ENCODE data around the gene KDM4C.

The KDM4C gene

DNA sequence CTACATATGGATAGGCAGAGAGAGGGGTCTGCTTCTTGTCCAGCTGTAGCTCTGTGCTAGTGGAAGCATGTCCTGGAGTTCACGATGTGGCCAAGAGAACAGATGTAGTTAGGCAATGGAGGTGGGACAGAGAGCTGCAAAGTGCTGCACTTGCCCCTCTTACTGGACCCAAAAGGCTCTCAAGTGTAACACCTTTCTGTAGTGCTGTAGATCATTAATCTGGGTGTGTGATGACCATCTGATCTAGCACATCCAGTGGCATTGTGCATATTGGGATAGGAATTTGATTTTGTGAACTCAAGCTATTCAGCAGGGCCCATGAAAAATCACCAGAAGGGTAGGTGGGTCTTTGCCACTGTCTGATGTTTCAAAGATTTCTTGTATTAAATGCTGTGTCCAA lies 151.4 kb downstream of the KDM4C start:
- DNase-seq, result no peak

GRCh38 chr9:6910032-6910431 lies 152.3 kb downstream of the KDM4C start:
- no peak for DNase-seq

DNA sequence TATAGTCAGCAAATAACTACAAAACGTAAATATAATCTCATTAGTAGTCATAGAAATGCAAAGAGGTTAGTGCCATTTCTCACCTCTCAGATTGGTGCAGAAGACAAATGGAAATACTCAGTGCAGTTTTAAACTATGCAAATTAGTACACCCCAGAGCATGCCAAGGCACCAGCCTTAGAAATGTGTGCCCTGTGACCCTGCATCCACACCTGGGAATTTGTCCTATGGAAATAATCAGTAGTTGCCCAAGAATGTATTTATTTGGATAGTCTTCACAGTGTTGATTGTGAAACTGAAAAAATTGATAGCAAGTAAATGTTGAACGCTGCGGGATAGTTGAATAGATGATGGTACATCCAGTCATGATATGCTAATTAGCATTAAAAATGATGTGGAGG lies 152.7 kb downstream of the KDM4C start:
- DNase-seq, result no peak

GRCh38 chr9:6911901-6912638 lies 154.3 kb downstream of the KDM4C start:
- DNase-seq, result no peak

DNA sequence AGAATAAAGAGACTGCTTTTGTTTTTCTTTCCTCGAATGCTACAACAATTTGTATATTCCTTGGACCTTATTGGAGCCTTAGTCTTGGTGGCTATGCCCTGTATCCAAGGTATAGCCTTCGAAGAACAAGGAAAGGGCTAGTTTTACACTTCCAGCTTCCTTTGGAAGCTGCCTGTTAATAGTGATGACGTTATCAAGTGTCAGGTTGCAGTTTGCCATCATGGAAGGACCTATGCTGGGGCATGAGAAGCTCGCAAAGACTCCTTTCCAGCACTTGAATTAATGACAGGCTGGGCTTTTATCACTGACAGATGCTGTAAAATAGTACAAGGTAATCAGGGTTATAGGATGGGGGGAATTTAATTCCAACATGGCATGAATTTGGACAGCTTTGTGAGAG lies 157.9 kb downstream of the KDM4C start:
- DNase-seq, result no peak

GRCh38 chr9:6917162-6917561 lies 159.4 kb downstream of the KDM4C start:
- no peak for DNase-seq

DNA sequence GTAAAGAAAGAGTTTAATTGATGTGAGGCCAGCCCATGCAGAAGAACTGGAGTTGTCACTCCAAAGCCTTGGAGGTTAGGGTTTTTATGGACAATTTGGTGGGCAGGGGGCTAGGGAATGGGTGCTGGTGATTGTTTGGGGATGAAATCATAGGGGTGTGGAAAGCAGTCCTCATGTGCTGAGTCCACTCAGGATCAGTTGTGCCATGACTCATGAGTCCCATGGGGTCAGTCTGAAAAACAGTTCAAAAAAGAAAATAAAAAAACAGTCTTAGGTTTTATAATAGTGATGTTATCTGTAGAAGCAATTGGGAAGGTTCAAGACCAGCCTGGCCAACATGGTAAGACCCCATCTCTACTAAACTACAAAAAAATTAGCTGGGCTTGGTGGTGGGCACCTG lies 162.3 kb downstream of the KDM4C start:
- DNase-seq, result no peak

DNA sequence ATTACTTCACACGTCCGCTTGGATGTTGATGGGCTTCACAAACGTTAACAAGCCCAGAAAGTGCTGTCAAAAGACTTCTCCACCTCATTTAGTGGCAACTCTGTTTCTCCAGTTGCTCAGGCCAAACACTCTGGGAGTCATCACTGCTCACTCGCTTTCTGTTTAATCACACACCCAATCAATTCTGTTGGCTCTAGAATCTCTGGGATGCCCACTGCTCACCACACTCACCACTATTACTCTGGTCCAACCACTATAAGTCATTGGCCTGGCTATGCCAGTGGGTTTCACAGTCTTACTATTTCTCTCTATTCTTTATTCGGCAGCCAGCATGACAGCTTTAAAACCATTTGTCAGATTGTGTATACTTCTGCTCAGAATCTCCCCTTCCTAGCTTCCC lies 163.5 kb downstream of the KDM4C start:
- DNase-seq, result no peak

DNA sequence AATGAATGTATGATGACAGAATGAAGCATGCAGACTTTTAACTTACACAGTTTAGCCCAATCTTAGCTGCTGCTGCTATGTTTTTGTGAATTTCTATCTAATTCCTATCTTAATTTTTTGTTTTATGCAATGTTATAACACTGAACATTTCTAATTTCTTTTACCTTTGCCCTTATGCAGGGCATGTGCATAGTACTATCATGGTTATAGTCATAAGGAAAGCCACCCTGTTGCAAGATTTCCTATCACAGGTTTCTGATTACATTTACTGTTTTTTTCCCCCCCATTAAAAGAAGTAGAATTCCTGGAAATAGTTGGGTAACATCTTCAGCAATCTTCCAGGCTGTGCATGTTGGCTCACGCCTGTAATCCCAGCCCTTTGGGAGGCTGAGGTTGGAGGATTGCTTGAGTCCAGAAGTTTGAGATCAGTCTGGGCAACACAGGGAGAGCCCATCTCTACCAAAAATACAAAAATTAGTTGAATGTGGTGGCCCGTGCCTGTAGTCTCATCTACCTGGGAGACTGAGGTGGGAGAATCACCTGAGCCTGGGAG lies 164.4 kb downstream of the KDM4C start:
- DNase-seq, result no peak

DNA sequence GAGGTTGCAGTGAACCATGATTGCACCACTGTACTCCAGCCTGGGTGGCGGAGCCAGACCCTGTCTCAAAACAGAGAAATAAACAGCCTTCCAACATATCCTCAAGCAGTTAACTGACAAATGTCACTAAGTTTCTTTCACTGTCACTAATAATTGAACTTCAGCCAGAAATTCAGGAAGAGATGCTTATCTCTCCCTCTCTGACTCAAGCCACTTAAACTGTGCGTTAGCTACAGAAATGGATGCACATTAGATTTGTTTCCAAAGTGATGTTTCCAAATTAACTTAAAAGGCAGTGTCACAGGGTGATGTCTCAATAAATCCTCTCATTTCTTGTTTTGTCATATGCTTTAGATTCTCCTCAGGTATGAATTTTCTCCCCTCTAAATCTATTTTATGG lies 164.9 kb downstream of the KDM4C start:
- no peak for DNase-seq

DNA sequence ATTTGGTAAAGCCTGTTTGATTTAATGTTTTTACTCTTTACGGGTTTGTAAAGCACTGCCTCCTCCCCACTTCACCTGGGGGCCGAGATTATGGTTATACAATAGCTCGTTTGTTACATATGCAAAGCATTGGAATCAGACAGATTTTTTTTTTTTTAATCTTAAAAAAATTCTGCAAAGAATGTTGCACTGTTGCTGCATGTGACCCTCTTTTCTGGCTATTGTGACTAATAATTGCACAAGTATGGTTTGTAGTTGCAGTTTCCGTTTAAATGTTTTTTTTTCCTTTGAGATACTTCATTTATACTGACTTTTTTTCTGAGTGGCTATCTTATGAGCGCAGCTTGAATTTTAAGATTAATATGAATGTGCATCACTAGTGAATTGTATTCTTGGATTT lies 165.3 kb downstream of the KDM4C start:
- no peak for DNase-seq

- DNase-seq, result no peak
Measured at GRCh38 chr9:6924149-6924548, 166.4 kb downstream of the KDM4C start.

GRCh38 chr9:6924988-6925563 lies 167.3 kb downstream of the KDM4C start:
- DNase-seq, result no peak

DNA sequence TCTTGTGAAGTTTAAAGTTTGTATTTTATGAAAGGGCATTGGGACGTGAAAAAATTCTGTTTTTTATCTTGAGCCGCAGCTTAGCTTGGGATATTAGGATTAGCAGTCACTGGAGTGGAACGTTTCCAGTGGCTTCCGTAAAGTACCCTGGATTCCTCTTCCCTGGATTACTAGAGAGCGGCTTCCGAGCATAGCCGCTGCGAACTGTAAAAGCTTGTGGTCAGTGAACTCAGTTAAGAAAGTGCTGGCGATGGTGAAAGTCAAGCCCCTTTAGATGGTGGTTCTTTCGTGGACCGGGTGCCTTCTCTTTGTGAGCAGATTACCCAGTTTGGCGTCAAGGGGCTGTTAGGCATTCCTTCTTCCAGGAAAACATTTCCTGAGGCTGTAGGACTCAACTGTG lies 168.1 kb downstream of the KDM4C start:
- no peak for DNase-seq

DNA sequence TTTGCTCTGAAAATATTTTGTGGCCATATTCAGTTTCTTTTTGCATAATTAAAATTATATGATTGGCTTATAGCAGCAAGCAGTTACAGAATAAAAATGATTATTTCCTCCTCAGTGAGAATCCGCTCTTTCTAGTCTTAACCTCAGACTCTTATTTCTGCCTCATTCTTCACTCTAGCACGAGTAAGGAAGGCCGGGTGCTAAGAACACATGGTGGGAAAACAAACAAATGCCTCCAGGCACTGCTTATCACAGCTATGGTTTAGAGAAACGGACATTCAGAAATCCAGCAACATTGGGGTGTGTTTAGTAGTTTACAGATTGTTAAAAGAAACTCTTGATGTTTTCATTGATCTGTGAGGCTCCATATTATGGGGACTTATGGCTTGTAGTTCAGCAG lies 168.7 kb downstream of the KDM4C start:
- no peak for DNase-seq

DNA sequence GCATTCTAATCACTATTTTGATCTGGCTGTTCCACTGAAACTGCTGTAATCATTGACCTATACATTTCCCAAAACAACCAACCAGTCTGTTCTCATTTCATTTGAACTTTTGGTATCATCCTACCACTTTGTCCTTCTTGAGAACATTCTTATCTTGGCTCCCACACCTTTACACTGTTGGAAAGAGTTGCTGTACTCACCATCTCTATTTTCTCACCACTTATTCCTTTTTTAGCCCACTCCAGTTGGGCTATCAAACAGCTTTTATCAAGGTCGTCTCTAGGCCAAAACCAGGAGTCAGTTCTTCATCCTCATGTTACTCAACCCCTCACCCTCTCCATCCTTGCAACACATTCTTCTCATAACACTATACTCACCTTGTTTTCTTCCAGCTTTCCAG lies 170.1 kb downstream of the KDM4C start:
- no peak for DNase-seq

GRCh38 chr9:6928863-6929262 lies 171.1 kb downstream of the KDM4C start:
- DNase-seq, result no peak

GRCh38 chr9:6929441-6930215 lies 171.9 kb downstream of the KDM4C start:
- no peak for DNase-seq

DNA sequence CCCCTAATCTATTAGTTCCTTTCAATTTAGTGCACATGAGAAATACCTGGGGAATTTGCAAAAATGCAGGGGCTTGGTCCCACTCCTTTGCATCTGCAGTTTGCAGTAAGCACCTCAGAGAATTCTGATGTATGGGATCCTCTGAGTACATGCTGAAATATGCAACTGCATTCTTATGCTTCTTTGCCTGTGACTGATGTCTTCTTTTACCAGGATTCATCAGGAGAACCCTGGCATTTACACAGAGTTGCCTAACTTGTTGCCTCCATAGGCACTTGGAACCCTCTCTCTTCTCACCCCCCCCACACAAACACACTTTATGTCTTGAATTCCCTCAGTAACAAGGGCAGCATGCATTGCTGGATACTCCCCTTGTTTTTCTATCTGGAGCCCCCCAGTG lies 173.1 kb downstream of the KDM4C start:
- no peak for DNase-seq

GRCh38 chr9:6931913-6932312 lies 174.1 kb downstream of the KDM4C start:
- no peak for DNase-seq

DNA sequence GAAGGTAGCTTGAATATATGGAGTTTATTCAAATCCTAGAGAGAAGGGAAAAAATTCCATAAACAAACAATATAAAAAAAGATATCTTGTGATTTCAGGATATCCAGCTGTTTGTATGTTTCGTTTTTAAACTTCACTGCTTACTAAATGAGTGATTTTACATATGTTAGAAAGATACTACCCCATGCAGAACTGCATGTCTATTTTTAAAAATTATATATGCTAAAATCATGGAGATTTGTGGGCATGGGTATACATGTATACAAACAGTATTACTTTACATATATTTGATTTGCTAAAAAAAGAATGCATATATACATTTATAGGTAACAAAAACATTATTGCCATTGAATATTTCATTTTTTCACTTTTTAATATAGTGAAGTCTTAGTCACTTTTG lies 178.3 kb downstream of the KDM4C start:
- DNase-seq, result no peak

DNA sequence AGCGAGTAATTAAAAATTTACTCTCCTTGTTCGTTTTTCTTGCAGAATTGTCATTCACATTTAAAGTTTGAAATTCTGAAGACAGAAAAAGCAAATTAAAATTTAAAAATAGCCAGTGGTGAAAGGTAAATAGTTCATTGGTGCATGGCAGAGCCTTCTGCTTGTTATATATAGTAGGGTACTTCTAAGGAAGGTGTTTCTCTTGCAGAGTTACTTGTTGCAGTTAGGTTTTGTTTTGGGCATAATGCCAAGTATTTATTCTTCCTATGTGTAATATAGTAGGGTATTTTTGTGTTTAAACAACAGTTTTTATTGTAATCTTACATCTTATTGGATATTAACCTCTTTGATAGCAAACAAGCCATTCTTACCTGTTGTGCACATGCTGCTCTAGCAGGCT lies 179.4 kb downstream of the KDM4C start:
- no peak for DNase-seq

GRCh38 chr9:6938447-6938846 lies 180.7 kb downstream of the KDM4C start:
- DNase-seq, result no peak

DNA sequence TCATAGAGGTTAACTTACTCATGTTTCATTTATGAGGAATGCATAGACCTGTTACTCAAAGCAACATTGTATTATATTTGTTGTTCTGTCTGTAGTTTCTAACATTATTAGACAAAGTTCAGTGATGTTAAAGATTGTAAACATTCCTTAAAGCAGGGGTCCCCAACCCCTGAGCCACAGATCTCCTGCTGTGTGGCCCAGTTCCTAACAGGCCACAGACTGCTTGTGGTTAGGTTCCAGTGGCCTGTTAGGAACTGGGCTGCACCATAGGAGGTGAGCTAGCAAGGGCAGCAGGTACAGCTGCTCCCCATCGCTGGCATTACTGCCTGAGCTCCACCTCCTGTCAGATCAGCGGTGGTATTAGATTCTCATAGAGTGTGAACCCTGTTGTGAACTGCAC lies 181.1 kb downstream of the KDM4C start:
- DNase-seq, result no peak
